GM19467 (cell line): ENCODE data around the gene PRAC2.

ENCODE experiments used
- ATAC-seq: cut with Tn5 transposase; IDR thresholded peaks from one replicate; pipeline ENCODE4 v1.9.1; 2021; ENCODE audit warnings: mild to moderate bottlenecking, moderate library complexity; ENCODE audit not compliant: unreplicated experiment

Gene PRAC2

DNA sequence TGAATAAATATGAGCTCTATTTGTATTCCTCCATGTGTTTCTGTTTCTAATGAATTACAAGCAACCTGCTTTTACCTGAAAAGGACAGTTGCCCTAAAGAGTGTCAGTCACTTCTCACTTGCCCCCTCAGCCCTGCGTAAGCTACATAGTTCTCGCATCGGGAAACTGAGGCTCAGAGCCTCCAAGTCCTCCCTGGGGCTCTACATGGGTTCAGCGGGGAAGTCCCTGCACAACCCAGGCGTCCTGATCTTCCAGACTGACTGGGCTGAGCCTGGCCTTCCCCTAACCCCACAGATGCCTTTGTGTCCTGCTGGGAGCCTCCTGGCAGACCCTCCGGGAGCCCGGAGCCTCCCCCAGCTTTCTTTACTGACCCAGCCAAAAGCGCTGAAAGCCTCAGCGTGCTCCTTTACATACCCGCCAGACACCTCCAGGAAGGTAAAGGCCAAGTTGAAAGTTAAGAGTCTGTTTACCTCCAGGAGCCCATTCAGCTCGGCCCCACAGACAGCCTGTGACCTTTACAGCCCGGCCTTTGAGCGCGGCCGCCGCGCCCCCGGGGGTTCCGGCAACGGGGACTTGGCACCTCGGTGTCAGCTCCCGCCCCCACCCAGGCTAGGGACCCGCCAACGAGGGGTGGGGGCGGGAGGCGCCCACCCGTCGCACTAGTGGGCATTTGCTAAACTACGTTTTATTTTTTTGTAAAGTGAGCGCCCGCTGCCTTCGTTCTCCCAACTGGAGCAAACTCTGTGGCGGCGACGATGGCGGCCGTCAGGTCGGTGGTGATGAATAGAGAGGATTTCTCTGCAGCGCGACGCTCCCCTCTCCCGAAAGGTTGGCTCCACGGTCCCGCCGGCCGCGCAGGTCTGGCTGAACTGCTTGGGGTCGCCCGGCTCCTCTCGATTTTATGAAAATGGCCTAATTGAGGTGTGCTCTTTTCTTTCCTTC lies 10.0 kb downstream of the PRAC2 start:
- no peak for ATAC-seq

GRCh38 chr17:48733632-48734328 lies 10.8 kb downstream of the PRAC2 start:
- ATAC-seq: no peak

- ATAC-seq: no peak
Measured at GRCh38 chr17:48734333-48735061, 11.5 kb downstream of the PRAC2 start.

GRCh38 chr17:48735062-48735351 lies 12.0 kb downstream of the PRAC2 start:
- ATAC-seq: no peak

DNA sequence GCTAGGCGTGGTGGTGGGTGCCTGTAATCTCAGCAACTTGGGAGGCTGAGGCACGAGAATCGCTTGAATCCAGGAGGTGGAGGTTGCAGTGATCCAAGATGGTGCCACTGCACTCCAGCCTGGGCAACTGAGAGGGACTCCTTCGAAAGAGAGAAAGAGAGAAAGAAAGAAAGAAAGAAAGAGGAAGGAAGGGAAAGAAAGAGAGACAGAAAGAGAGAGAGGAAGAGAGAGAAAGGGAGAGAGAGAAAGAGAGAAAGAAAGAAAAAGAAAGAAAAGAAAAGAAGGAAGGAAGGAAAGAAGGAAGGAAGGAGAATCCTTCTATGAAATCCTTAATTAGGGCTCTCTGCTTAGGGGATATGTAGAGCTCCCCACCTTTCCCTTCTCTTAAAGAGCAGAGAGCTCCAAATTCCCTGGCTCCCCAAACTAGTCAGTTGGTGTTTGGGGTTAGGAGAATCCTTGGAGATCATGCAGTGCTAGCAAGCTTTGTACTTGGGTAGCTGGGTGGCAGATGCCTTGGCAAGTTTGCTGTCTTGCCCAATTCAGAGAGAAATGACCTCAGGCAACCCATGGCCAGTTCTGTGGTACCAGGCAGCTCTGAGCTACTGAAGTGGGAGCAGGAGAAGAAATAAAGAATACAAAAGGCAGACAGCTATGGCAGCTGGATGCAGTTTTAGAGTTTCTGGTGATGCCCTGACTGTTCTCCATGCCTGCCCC lies 14.5 kb downstream of the PRAC2 start:
- no peak for ATAC-seq

DNA sequence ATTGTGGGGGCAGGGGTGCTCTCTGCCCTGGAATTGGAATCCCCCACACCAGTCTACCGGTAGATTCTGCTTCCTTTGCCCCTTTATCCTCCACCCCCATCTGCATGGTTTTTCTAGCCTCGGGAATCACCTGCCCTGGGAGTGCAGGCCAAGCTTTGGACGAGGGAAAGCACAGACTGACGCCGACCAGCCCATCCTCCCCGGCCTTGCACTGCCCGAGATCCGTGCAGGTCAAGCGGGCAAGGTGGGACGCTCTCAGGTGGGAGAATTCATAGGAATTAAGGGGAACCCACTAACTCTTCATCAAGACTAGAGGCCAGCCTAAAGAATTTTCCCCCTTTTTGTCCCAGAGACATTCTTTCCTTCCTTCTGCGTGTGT lies 15.4 kb downstream of the PRAC2 start:
- no peak for ATAC-seq

DNA sequence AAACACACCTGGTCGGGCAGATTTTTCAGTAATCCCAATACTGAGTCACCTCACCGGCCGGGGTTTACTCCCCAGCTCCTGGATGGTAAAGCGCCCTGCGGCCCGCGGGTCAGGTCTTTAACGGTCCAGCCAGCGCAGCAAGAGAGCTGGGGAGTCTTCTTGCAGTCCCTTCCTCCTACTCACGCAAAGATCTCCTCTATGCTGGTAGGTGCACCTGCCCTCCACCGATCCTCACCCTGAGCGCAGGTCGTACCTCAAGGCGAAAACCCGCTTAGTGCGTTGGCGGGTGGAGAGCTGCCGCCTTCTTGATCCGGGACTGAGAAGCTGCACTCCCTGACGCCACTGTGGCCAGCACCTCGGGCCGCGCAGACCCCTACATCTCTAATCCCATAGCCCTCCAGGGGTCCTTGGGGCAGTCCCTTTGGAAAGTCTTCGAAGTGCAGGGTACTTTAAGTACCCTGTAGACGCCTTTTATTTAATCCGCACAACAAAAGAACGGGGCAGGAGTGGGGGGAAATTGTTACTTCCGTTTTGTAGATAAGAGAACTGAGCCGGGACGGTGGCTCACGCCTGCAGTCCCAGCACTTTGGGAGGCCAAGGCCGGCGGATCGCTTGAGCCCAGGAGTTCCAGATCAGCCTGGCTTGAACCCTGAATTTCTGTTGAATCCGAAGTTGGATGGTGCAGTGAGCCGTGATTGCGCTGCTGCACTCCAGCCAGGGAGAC lies 16.0 kb downstream of the PRAC2 start:
- no peak for ATAC-seq

DNA sequence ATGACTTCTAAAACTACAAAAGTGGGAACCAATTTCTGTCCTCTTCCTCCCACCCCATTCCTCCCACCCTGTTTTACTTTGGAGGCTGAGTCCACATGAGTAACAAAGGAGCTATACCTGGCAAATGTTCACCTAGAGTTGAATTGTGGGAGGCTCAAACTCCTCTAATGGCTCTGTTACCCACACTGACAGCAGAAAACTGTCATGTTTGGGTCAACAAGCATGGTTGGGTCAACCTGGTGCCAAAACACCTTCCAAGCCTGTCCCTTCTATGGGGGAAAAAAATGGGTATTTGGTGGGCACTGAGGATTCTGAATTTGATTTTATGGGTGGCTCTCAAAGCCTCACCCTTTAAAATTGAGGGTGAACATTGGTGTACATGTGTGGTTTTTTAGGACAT lies 17.6 kb downstream of the PRAC2 start:
- ATAC-seq: no peak

GRCh38 chr17:48745381-48746275 lies 22.6 kb downstream of the PRAC2 start:
- ATAC-seq: no peak

GRCh38 chr17:48746916-48747444 lies 24.0 kb downstream of the PRAC2 start:
- no peak for ATAC-seq

DNA sequence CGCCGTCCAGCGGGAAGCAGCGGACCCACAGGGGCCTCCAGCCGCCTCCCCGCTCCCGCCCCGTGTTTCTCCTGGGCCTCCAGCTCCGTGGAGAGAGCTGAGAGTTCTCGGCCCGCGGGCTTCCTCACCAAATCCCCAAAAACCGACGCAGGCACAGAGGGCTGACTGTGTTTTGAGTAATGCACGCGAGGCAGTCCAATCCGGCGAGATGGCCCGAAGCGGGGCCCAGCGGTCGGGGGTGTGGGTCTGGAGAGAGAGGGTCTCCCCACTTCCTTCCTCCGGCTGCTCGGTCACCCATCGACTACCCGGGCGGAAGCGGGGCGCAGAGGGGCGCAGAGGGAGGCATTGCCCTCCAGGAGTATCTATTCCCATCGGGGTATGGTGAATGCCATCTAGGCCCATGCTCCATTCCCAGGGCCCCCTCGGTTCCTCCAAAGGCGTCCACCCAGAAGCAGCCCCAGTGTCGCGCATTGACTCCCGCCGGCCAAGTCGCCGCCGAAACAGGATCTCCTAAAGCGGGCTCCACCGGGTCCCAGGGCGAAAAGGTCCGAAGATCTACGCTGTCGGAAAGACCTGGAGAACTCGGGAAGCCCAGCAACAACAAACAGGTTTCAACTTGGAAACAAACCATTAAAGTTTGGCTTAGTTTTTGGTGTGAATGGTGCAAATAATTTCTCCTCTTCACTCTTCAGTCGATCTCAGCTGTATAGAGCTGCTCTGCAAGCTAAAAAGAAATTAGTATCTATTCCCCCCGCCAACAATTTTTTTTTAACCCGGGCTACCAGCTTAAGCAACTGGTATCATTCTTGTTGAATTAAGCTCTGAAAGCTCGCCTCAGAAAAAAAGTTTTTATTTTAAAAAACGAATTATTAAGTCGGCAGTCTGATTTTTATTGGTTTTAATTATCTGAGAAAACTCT lies 24.7 kb downstream of the PRAC2 start:
- ATAC-seq: no peak

DNA sequence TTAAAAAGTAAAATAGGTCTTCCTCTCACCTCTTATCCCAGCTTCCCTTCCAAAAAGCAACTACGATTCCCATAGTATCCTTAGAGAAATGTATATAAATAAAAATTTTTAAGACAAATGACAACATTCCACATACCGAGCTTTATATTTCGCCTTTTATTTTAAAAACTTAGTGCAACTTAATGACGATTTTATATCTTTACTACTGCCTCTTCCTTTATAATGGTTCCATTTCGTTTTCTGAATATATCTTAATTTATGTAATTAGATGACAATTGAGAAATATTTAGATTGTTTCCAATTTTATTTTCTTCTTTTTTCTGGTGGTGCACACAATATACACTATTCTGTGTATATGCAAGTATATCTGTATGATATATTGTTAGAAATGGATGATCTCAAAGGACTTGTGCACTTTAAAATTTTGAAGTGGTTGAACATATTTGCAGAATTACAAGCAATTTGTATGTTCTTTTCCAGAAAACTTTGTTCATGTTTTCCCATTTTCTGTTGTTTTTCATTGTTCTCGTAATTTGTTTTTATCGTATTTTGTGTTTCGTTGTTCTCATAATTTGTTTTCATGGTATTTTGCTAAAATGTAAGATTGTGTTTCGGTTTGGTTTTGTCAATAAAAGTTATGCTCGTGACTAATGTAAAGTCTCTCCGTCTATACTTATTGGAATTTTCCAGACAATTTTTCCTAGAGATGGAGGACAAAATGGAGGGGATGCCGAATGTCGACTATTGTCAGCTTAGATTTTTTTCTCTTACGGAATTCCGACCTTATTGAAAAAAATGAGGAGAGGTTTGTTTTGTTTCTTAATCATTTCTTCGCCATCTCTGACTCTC lies 26.0 kb downstream of the PRAC2 start:
- ATAC-seq: no peak

DNA sequence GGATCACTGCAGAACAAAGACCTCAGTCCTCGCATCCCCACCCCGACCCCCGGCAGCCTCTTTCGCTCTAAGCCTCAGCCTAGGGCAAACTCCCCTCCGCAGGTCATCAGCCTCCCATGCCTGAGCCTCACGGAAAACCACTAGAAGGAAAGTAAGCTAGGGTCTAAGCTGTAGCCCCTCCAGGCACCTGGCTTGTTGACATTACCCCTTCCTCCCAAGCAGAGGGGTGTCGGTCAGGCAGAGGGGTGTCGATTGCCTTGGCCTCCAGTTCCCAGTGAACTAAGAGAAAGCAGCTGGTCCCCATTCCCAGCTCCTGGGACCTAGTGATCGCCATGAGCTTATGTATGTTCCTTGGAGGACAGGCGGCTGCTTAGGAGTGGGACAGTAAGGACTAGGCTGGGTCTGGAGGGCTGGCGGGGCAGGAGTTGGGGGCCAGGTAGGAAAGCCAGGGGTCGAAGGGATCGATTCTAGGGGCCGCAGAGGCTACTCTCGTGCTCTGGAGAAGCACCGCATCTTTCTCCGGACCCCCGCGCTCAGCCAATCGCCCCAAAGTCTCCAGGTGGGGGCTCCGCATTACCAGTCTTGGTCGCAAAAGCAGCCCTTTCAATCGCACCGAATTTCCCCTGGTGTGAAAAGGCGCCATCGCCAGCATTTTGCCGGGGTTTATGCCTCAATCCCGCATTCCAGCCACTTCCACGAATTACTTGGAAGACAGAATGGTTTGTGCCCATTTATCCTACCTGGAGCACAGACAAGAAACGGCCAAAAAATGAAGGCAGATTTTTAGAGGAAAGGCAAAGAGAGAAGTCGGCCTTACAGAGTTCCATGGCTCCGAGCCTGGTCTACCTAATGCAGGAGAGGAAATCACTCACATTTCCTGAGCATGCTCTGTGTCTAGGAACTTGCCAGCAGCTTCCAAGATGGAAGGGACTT lies 26.9 kb downstream of the PRAC2 start:
- no peak for ATAC-seq

DNA sequence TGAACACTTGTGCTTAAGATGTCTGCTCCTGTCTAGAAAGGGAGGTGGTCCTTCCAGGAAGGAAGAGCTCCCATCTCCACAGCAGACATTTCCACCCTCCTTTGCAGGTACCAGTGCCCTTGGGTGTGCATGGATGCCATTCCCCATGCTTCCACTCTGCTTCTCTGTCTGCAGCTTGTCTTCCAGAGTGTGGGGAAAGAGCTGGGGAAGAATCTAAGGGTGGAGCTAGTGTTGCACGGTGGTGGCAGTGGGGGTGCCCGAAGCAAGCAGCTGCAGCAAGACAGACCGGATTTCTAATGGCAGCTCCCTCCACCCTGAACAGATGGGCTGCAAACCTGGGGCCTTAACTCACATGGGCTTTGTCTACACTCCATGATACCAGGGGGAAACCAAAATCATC lies 28.2 kb downstream of the PRAC2 start:
- ATAC-seq: no peak

DNA sequence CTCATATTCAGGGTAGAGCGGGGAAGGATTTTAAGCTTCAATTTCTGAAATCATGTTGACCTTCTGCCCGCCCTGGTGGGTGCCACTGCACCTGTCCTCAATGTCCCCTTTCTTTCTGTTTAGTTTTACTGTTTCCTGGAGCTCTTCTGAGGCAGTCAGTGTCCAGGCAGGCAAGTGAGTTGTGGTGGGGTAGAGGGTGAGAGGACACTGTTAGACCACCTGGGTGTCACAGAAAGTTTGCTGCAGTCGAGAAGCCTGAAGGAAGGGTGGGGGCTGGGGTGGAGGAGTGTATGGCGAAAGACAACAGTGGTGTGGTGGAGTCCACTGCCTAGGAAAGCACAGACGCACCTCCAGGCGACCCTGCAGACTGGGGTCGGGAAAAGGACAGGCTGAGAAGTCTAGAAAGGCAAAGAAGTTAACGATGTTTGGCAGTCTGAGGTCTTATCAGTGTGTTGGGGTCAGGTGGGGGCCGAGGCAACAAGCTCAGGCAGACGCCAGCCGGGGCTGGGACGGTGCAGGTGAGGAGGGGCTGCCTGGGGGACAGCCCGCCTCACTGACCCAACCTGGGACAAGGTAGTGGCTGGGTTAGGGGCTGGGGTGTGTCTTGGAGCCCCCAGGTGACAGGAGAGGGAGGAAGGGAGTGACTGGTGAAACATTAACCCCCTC lies 28.9 kb downstream of the PRAC2 start:
- ATAC-seq: no peak
